SK-MEL-5 (cell line): Measurements from ENCODE around the gene POLR1B. TPM values are rescaled to one million over a fixed set of nuclear protein-coding genes. Genes with fewer than 3 reads are reported as not detected.
"Not testable (repeated sequence)": the region's sequence is repeated elsewhere in the genome, so short reads cannot be mapped to it uniquely, and the experiment has no call there.

Experiments used
- DNase-seq: peaks from one replicate; pipeline ENCODE4 v3.0.0-alpha.2; 2016; ENCODE audit warnings: low read depth, low spot score
- in situ Hi-C: cut with HindIII; loops from 2 replicates; pipeline ENCODE4 v1.10.0; 2016; ENCODE audit warnings: low sequenced_read_pairs, high pct_unique_total_duplicates, low pct_unique_long_range_greater_than_20kb
- small RNA-seq, 2 experiments: library from RNA; depleted of rRNA; stranded (forward); fragments of <200 nt; gene quantifications; one replicate each; pipeline ENCODE3, GENCODE V24; 2014
- total RNA-seq: library from RNA; depleted of rRNA; stranded (reverse); fragments of >200 nt; shearing (Covaris generic); gene quantifications from 2 replicates; pipeline ENCODE4 v1.2.3, GENCODE V29; 2014; rRNA removed

POLR1B gene
- total RNA-seq, 1 experiment from 2014 or later, result 32.0 TPM

DNA sequence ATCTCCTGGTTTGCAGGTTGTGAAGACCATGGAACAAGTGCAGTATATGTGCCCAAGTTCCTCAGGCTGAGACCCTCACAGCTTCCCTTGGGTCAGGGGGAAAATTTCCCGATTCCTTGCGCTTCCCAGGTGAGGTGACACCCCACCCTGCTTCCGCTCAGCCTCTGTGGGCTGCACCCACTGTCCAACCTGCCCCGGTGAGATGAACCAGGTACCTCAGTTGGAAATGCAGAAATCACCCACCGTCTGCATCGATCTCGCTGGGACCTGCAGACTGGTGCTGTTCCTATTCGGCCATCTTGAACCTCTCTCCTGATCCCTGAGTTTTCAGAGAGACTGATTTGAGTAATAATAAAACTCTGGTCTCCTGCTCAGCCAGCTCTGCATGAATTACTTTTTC, 72.8 kb downstream of the POLR1B start:
- in situ Hi-C loops, result no loop called here
- no peak for DNase-seq

DNA sequence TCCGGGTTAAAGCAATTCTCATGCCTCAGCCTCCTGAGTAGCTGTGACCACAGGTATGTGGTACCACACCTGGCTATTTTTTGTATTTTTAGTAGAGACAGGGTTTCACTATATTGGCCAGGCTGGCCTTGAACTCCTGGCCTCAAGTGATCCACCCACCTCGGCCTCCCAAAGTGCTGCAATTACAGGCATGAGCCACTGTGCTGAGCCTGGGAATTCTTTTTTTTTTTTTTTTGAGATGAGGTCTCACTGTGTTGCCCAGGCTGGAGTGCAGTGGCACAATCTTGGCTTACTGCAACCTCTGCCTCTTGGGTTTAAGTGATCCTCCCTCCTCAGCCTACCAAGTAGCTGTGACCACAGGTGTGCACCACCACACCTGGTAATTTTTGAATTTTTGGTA, 73.5 kb downstream of the POLR1B start:
- DNase-seq, in situ Hi-C loops: not testable (repeated sequence)

DNA sequence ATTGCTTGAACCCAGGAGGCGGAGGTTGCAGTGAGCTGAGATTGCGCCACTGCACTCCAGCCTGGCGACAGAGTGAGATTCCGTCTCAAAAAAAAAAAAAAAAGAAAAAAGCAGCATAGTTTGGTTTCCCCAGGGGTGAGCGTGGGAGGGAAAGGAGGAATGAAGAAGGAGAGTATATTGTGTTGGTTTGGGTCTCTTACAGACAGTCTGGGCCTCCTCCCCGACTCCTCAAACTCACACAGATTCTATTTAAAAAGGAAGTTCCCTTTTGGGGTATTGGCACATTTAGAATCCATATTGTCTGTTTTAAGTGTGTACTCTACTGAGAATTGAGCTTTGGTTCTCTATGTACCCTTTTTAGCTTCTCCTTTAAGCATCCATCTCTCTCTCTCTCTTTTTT, 76.1 kb downstream of the POLR1B start:
- in situ Hi-C loops, result no loop called here
- no peak for DNase-seq

DNA sequence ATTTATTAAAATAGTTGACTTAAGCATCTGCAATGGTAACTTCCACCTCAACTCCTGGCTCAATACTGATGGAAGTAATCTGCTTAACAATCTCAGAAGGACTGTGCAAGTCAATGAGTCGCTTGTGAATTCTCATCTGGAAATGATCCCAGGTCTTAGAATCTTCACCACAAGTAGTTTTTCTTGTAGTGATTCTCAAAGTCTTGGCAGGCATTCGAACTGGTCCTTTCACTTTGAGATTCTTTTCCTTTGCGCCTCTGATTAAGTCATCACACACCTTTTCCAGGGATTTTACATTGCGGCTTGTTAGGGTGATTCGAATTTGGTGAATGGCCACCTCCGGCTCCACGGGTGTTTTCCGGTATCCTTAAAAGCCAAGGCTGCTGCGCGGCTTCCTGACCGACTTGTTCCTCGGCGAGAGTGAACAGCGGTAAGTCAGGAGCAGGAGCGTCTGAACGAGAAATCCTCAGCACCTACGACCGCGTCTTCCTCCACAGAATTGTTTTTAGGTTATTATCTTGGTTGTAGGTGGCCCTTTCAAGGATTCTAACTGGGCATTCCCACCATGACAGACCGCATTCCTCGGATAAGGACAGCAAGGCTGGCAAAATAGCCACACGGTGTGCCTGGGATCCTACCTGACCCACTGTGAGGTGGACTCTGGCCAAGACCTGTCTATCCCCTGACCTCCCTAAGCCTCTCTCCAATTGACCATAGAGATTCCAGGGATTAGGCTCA, 79.7 kb downstream of the POLR1B start:
- DNase-seq, result no peak
- in situ Hi-C loops, result no loop called here

DNA sequence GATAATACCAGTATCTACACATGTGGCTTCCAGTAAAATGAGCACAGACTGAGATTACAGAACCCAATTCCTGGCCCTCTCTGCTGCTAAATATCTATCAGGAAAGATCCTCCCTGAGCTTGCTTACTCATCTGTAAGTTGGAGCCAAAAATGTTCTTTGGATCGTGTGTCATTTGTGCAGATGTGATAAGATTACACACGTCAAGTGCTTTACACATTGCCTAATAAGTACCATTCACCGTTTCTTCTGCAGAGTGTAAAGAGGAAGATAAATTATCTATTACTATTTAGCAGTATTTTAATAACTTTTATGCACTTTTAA, 80.2 kb downstream of the POLR1B start:
- in situ Hi-C loops, result no loop called here
- DNase-seq, result no peak

DNA sequence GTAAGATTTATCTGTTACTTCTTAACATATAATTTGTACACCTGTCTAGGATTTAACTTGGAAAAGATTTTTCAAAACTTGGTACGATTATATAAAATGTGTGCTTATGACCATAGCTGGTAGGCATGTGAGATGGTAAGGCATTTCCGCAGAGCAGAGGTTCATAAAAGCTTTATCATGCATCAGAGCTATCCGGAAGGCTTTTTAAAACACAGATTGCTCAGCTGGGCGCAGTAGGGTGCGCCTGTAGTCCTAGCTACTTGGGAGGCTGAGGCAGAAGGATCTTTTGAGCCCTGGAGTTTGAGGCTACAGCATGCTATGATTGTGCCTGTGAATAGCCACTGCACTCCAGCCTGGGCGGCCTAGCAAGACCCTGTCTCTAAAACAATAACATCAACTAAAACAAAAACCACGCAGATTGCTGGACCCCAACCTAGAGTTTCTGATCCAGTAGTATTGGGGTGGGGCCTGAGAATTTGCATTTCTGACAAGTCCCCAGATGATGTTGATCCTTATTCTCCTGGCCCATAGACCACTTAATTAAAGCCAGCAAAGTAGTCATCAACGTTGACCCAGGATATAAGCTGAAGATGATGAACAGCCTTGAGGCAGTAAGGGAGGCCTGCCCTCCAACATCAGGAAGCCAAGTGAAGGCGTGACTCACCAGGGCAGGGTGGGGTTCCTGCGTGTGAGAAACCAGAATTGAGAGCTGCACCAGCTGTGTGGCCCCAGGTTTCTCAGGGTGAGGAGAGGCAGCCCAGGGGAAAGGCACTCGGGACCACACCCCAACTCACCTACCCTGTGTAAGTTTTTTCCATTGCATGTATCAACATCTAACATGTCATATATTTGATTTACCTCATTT, 81.9 kb downstream of the POLR1B start:
- in situ Hi-C loops, result no loop called here
- no peak for DNase-seq

DNA sequence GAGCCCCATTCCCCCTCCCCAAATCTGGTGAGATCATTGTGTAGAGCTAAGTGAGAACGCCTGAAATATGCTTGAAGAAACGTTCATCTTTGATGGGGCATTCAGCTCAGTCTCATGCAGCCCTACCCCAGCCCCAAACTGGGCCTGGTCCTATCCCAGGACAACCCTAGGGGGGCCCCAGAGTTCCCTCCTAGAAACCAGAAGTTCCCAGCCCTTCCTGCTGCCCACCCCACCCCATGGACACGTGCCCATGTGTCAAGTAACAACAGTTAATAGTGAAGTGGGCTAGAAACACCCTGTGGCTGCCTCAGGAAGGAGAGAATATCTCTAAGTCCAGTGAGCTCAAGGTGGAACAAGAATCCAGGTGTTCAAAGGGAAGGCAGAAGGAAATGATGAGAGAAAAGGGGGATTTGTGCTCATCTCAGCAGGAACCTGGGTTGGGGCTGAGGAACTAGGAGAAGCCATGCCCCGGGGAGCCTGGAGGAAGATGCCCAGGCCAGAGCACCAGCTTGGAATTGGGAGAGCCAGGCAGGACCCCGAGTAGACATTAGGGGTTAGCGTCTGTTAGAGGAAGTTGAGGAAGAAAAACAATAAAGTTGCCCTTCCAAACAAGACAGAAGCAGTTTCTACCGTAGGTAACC, 83.3 kb downstream of the POLR1B start:
- DNase-seq, result no peak
- in situ Hi-C loops, result no loop called here

DNA sequence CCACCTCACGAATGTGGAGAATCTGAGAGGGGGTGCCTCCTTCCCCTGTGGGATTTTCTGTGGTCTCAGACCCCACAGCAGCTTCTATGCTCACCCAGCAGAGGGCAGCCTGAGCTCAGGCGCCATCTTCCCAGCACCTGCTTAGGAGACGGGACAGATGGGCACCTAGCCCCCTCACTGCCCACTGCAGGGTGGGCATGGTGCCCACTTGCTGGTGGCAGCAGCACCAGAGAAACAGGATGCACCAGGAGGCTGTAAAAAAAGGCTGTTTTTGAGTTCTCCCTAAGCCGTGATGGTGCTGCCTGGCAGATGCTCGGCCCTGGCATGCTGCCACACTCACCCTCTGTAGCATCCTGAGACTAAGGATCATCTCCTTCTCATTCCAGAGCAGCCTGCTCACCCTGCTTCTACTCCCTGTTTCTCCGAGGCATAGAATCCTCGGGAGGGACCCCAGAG, 84.4 kb downstream of the POLR1B start:
- peak; percentile 74 for DNase-seq
- in situ Hi-C loops, result no loop called here

Small RNA genes within 50 kb of the gene (small RNA-seq; reads per million reads assigned to genes)
- 0 reads per million in 2 experiments for gene RF00019

Other genes starting within 250 kb of the POLR1B start
- gene RGPD8, start 108.8 kb upstream of the POLR1B start, total RNA-seq, result 1.2 and 2.0 TPM in 2 replicates
- gene TTL, start 60.3 kb upstream of the POLR1B start, total RNA-seq, result 66.6 and 72.3 TPM in 2 replicates
- 17.0 and 25.2 TPM in 2 replicates for gene CHCHD5, start 42.1 kb downstream of the POLR1B start, total RNA-seq
- gene SLC20A1, start 103.5 kb downstream of the POLR1B start, total RNA-seq, result 29.2 and 32.8 TPM in 2 replicates
- gene NT5DC4, start 178.6 kb downstream of the POLR1B start, total RNA-seq, result 0.13 TPM in 1 of 2 replicates, not detected in the other
- gene CKAP2L, start 222.1 kb downstream of the POLR1B start, total RNA-seq, result 7.1 and 7.7 TPM in 2 replicates
- not detected in 2 replicates for gene IL1A, start 242.0 kb downstream of the POLR1B start, total RNA-seq